Measurements from ENCODE around the gene HPCAL4. TPM values are rescaled to one million over a fixed set of nuclear protein-coding genes. Genes with fewer than 3 reads are reported as not detected.

The HPCAL4 gene
- total RNA-seq, 6 donors from 2014 or later = under 0.01 to 1.1 (median 0.43) TPM

DNA sequence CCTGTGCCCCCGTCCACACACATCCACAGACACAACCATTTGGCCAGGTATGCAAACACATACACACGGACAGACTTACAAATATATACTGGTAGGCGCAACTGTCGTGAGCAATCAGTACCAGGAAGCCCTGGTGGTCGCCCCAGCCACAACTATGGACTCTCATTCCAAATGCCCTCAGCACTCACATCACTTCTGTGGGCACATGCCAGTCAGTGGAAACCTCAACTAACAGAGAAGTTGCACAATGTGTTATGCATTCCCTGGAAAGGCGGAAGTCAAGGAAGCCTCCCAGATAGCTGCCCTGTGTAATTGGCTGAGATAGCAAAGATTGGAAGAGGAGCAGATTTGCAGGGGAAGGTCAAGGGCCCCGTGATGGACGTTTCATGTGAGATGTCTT is 50.4 kb downstream of the HPCAL4 start:
- Histone ChIP-seq H3K4me1 (peaks cover 5 to 28% (median 10%) of the 10 kb centered on the region in 4 donors), H3K36me3 (no peaks in the 10 kb centered on the region), H3K9me3 (no peaks in the 10 kb centered on the region), H3K27me3 (peaks cover 0 to 8% (median 0%) of the 10 kb centered on the region in 4 donors), H3K4me3 (no peak overlapping the region), H3K27ac (peak overlapping the region in 3 of 4 donors; percentile 78 to 88 (median 83))
- DNase-seq = no peak
- no peak for ATAC-seq (ENCODE audit: low FRiP score in 2 of 2)
- TF ChIP-seq CTCF (IDR thresholded peaks at IDR 0.05) = no peak
- no peak for TF ChIP-seq EP300 (IDR thresholded peaks at IDR 0.05)
- TF ChIP-seq POLR2AphosphoS5 (IDR thresholded peaks at IDR 0.05) = no peak
- TF ChIP-seq POLR2A (IDR thresholded peaks at IDR 0.05) = no peak
- 83 to 96% methylated on average over 8 of the region's 8 CpGs for WGBS, 2 donors

DNA sequence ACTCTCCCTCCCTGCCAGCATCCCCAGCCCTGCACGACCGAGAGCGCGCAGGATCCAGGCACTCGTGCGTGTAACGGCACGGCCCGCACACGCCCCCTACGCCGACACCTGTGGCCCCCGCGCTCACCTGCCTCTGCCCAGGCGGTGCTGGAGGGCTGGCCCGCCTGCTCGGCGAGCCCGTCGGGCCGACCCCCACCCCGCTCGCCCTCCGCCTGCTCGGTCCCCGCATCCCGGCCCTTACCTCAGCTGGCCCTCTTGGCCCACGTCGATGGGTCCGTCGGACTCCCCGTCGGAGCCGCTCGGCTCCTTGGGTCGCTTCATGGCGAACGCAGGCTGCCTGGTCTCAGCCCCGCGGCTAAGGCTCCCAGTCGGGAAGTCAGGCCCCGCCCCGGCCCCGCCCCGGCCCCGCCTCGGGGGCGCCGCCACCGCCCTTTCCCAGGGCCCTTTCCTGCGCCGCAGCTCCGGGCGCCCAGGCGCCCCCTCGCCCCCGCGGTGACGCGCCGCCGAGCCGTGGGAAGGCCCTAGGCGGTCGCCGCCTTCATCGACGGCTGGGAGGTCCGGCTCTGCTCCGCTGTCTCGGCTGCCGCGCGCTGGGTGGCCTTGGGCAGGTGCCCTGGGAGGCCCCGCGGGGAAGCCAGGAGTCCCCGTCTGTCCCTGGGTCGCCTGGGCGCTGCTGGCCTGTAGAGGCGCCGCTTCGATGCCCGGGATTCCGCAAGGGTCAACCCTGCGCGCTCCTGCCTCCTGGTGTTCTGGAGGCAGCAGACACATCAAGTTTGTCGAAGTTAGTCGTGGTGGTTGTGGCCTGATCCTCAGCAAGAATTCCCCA is 51.7 kb downstream of the HPCAL4 start, which contains the start of gene HEYL:
HEYL (minus strand) TSS at position 339 of the 826 bp plus-strand sequence; CDS start at position 321, 18 bp downstream.
- TF ChIP-seq POLR2A (IDR thresholded peaks at IDR 0.05) (peak in 1 of 4 donors; percentile 57), POLR2AphosphoS5 (IDR thresholded peaks at IDR 0.05) (peak; percentile 19 to 54), CTCF (IDR thresholded peaks at IDR 0.05) (peak in 5 of 6 experiments; percentile 56 to 77 (median 62)), EP300 (IDR thresholded peaks at IDR 0.05) (no peak)
- H3K27ac ChIP-seq = peak within 1 kb of the TSS; percentile 72 to 88 (median 80)
- H3K27me3 ChIP-seq = peaks cover 0 to 8% (median 0%) of the 10 kb centered on the region in 4 donors
- no peaks in the 10 kb centered on the region for H3K9me3 ChIP-seq
- ATAC-seq (ENCODE audit: low FRiP score in 2 of 2) (peak; percentile 85 to 93), DNase-seq (peak; percentile 83 to 98)
- peaks cover 5 to 24% (median 11%) of the 10 kb centered on the region in 4 donors for H3K4me1 ChIP-seq
- 8 to 17% methylated on average over 19 to 20 of the region's 88 CpGs for WGBS, 2 donors
- H3K4me3 ChIP-seq = peak within 1 kb of the TSS; percentile 64 to 75 (median 71)
- H3K36me3 ChIP-seq = no peaks in the 10 kb centered on the region

- peaks cover 0 to 8% (median 0%) of the 10 kb centered on the region in 4 donors for H3K27me3 ChIP-seq
- H3K4me1 ChIP-seq = peaks cover 5 to 24% (median 11%) of the 10 kb centered on the region in 4 donors
- H3K36me3 ChIP-seq = no peaks in the 10 kb centered on the region
- peak overlapping the region; percentile 72 to 88 (median 80) for H3K27ac ChIP-seq
- ATAC-seq (ENCODE audit: low FRiP score in 2 of 2) (no peak), DNase-seq (no peak)
- H3K9me3 ChIP-seq = no peaks in the 10 kb centered on the region
- TF ChIP-seq POLR2A (IDR thresholded peaks at IDR 0.05) (no peak), EP300 (IDR thresholded peaks at IDR 0.05) (no peak), CTCF (IDR thresholded peaks at IDR 0.05) (no peak), POLR2AphosphoS5 (IDR thresholded peaks at IDR 0.05) (no peak)
- 44 to 68% methylated on average over 3 of the region's 3 CpGs for WGBS, 2 donors
- H3K4me3 ChIP-seq = peak overlapping the region; percentile 64 to 75 (median 71)
These were observed 52.3 kb downstream of the HPCAL4 start for GRCh38 chr1:39638965-39639304.

DNA sequence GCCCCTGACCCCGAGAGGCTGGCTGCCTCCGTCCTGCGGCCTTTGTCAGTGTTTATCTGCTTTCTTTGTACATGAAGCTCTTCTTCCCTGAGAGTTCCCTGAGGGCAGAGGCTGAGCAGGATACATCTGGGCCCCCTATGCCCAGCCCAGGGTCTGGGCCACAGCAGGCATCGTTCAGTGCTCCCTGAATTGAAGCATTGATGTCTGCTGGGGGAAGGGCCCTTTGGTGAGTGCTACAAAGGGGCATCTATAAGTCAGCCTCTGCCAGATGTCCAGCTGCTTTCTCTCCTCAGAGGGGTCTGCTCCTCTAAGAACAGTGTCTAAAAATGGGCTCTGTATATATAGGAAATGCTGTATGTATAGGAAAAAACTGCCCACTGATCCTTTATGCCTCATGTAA is 53.9 kb downstream of the HPCAL4 start:
- WGBS, 2 donors = 79 to 90% methylated on average over 4 of the region's 4 CpGs
- H3K4me3 ChIP-seq = peak overlapping the region in 2 of 4 donors; percentile 64 to 75
- H3K36me3 ChIP-seq = no peaks in the 10 kb centered on the region
- DNase-seq = no peak
- no peak for ATAC-seq (ENCODE audit: low FRiP score in 2 of 2)
- TF ChIP-seq POLR2A (IDR thresholded peaks at IDR 0.05) = no peak
- no peak for TF ChIP-seq POLR2AphosphoS5 (IDR thresholded peaks at IDR 0.05)
- no peak for TF ChIP-seq CTCF (IDR thresholded peaks at IDR 0.05)
- TF ChIP-seq EP300 (IDR thresholded peaks at IDR 0.05) = no peak
- peaks cover 5 to 34% (median 14%) of the 10 kb centered on the region in 4 donors for H3K4me1 ChIP-seq
- H3K27ac ChIP-seq = peak overlapping the region; percentile 8 to 35 (median 18)
- H3K27me3 ChIP-seq = peaks cover 0 to 8% (median 0%) of the 10 kb centered on the region in 4 donors
- no peaks in the 10 kb centered on the region for H3K9me3 ChIP-seq
